ENCODE measurements around the gene DOK4.

Gene DOK4

DNA sequence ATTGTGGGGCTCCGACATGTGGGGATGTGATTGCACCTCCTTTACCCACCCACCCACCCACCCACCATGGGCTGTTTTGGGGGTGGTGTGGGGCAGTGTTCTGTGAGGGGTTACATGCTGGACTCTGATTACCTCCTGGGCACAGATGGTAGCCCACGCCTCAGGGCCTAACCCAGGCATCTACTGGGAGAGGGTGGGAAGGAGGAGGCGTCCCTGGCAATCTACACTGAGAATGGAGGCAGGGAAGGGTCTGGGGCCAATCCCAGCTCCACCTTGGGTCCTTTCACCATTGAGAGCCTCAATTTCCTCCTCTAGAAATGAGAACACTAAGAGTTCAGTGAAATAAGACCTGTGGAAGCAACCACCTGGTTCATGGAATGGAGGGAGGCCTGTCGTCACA lies 11.7 kb upstream of the DOK4 start:
- Histone ChIP-seq H3K27me3 (ENCODE audit: insufficient read depth, insufficient read length) (peaks cover 2% of the 10 kb centered on the region), H3K9ac (ENCODE audit: insufficient read length, low read depth) (no peak overlapping the region), H3K4me3 (ENCODE audit: insufficient read length, low read depth) (no peak overlapping the region), H3K9me3 (ENCODE audit: insufficient read depth, low read length) (no peaks in the 10 kb centered on the region), H3K4me1 (ENCODE audit: insufficient read depth, insufficient read length) (peaks cover 8% of the 10 kb centered on the region), H3K36me3 (ENCODE audit: insufficient read depth, insufficient read length, low read length) (no peaks in the 10 kb centered on the region)
- no peak for DNase-seq (ENCODE audit: low read depth, low spot score)
- TF ChIP-seq YY1 (IDR thresholded peaks at IDR 0.05; ENCODE audit: insufficient read depth, insufficient read length) (no peak), ZNF274 (IDR thresholded peaks at IDR 0.05; ENCODE audit: low read depth, low read length) (no peak), SUZ12 (IDR thresholded peaks at IDR 0.05; ENCODE audit: extremely low read depth, insufficient read depth, insufficient read length) (no peak)

DNA sequence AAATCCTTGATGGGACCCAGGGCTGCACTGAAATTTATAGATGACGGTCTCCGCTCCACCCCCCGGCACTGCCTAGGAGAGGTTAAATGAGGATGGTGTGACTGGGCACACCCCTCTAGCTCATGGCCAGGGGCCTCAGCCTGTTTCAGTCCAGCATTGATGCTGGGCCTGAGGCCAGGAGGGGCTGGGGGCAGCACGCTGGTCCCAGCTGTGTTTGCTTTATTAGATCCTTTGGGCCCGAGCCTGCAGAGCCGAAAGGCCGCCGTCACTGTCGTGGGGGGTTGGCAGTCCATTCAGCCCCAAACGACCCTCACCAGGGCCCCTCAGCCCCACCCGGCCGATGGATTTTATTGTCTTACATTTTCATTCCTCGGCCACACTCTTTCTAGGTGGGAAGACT lies 10.8 kb upstream of the DOK4 start:
- Histone ChIP-seq H3K9ac (ENCODE audit: insufficient read length, low read depth) (no peak overlapping the region), H3K4me3 (ENCODE audit: insufficient read length, low read depth) (no peak overlapping the region), H3K9me3 (ENCODE audit: insufficient read depth, low read length) (no peaks in the 10 kb centered on the region), H3K27me3 (ENCODE audit: insufficient read depth, insufficient read length) (peaks cover 2% of the 10 kb centered on the region), H3K36me3 (ENCODE audit: insufficient read depth, insufficient read length, low read length) (no peaks in the 10 kb centered on the region), H3K4me1 (ENCODE audit: insufficient read depth, insufficient read length) (peaks cover 5% of the 10 kb centered on the region)
- no peak for DNase-seq (ENCODE audit: low read depth, low spot score)
- TF ChIP-seq SUZ12 (IDR thresholded peaks at IDR 0.05; ENCODE audit: extremely low read depth, insufficient read depth, insufficient read length) (no peak), YY1 (IDR thresholded peaks at IDR 0.05; ENCODE audit: insufficient read depth, insufficient read length) (no peak), ZNF274 (IDR thresholded peaks at IDR 0.05; ENCODE audit: low read depth, low read length) (no peak)

GRCh38 chr16:57493767-57494166 lies 7.5 kb upstream of the DOK4 start:
- no peak for DNase-seq (ENCODE audit: low read depth, low spot score)
- H3K9ac ChIP-seq (ENCODE audit: insufficient read length, low read depth), result no peak overlapping the region
- TF ChIP-seq ZNF274 (IDR thresholded peaks at IDR 0.05; ENCODE audit: low read depth, low read length) (no peak), SUZ12 (IDR thresholded peaks at IDR 0.05; ENCODE audit: extremely low read depth, insufficient read depth, insufficient read length) (no peak), YY1 (IDR thresholded peaks at IDR 0.05; ENCODE audit: insufficient read depth, insufficient read length) (no peak)
- H3K9me3 ChIP-seq (ENCODE audit: insufficient read depth, low read length), result peaks cover 8% of the 10 kb centered on the region; the same call in 1 of the 2 replicates
- no peaks in the 10 kb centered on the region for H3K4me1 ChIP-seq (ENCODE audit: insufficient read depth, insufficient read length)
- peaks cover 2% of the 10 kb centered on the region for H3K27me3 ChIP-seq (ENCODE audit: insufficient read depth, insufficient read length)
- no peaks in the 10 kb centered on the region for H3K36me3 ChIP-seq (ENCODE audit: insufficient read depth, insufficient read length, low read length)
- H3K4me3 ChIP-seq (ENCODE audit: insufficient read length, low read depth), result no peak overlapping the region

- Histone ChIP-seq H3K36me3 (ENCODE audit: insufficient read depth, insufficient read length, low read length) (no peaks in the 10 kb centered on the region), H3K4me3 (ENCODE audit: insufficient read length, low read depth) (no peak overlapping the region), H3K4me1 (ENCODE audit: insufficient read depth, insufficient read length) (peaks cover 17% of the 10 kb centered on the region), H3K9ac (ENCODE audit: insufficient read length, low read depth) (no peak overlapping the region), H3K9me3 (ENCODE audit: insufficient read depth, low read length) (peaks cover 9% of the 10 kb centered on the region; the same call in 1 of the 2 replicates), H3K27me3 (ENCODE audit: insufficient read depth, insufficient read length) (peaks cover 20% of the 10 kb centered on the region)
- DNase-seq (ENCODE audit: low read depth, low spot score), result no peak
- no peak for TF ChIP-seq ZNF274 (IDR thresholded peaks at IDR 0.05; ENCODE audit: low read depth, low read length)
- TF ChIP-seq YY1 (IDR thresholded peaks at IDR 0.05; ENCODE audit: insufficient read depth, insufficient read length), result no peak
- TF ChIP-seq SUZ12 (IDR thresholded peaks at IDR 0.05; ENCODE audit: extremely low read depth, insufficient read depth, insufficient read length), result no peak
Observed at GRCh38 chr16:57489229-57489628, 2.9 kb upstream of the DOK4 start.

DNA sequence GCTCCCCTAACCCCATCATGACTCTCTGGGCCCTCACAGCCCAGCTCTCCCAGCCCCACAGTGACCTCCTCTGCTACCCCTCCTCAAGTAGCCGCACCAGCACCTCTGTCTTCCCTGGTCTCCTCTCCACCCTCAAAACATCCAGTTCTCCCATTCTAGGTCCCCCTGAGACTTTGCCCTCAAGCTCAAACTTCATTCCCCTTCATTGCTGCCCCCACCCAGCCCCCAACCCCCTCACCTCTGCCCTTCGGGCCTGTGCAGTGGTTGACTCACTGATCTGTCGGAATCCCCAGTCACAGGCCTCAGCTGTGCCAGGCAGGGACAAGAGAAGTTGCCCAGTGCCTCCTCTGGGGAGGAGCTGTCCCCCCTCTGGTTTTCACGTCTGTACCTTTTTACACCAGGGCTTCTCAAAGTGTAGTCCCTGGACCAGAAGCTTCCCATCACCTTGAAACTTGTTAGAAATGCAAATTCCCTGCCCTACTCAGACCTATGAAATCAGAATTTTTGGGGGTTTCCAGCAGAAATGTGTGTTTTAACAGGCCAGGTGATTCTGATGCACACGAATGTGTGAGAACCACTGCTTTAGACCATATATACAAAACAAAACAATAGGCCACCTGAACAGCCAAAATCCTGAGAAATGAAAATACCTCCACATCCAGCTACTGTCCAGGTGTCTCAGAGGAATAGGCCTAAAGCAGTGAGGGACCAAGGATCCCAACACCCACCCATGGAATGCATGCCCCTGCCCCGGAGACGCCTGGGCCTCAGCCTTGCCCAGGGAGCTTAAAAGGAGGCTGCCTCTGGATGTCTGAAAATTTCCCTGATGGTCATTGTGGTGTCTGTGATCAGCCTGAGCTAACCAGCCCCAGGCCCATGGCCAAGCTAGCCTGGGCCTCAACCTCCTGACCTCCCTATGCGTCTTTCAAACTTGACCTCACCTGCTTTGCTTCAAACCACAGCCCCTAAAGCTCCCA lies 853 bp upstream of the DOK4 start:
- peaks cover 9% of the 10 kb centered on the region; the same call in 1 of the 2 replicates for H3K9me3 ChIP-seq (ENCODE audit: insufficient read depth, low read length)
- H3K4me1 ChIP-seq (ENCODE audit: insufficient read depth, insufficient read length), result peaks cover 22% of the 10 kb centered on the region
- peaks cover 19% of the 10 kb centered on the region for H3K27me3 ChIP-seq (ENCODE audit: insufficient read depth, insufficient read length)
- no peak overlapping the region for H3K4me3 ChIP-seq (ENCODE audit: insufficient read length, low read depth)
- DNase-seq (ENCODE audit: low read depth, low spot score), result no peak
- H3K36me3 ChIP-seq (ENCODE audit: insufficient read depth, insufficient read length, low read length), result no peaks in the 10 kb centered on the region
- peak overlapping the region; percentile 38 for H3K9ac ChIP-seq (ENCODE audit: insufficient read length, low read depth)
- no peak for TF ChIP-seq ZNF274 (IDR thresholded peaks at IDR 0.05; ENCODE audit: low read depth, low read length)
- no peak for TF ChIP-seq SUZ12 (IDR thresholded peaks at IDR 0.05; ENCODE audit: extremely low read depth, insufficient read depth, insufficient read length)
- TF ChIP-seq YY1 (IDR thresholded peaks at IDR 0.05; ENCODE audit: insufficient read depth, insufficient read length), result no peak

GRCh38 chr16:57485091-57485915 lies 990 bp downstream of the DOK4 start:
- TF ChIP-seq ZNF274 (IDR thresholded peaks at IDR 0.05; ENCODE audit: low read depth, low read length) (no peak), SUZ12 (IDR thresholded peaks at IDR 0.05; ENCODE audit: extremely low read depth, insufficient read depth, insufficient read length) (no peak), YY1 (IDR thresholded peaks at IDR 0.05; ENCODE audit: insufficient read depth, insufficient read length) (no peak)
- Histone ChIP-seq H3K9me3 (ENCODE audit: insufficient read depth, low read length) (peaks cover 9% of the 10 kb centered on the region; the same call in 1 of the 2 replicates), H3K36me3 (ENCODE audit: insufficient read depth, insufficient read length, low read length) (no peaks in the 10 kb centered on the region), H3K27me3 (ENCODE audit: insufficient read depth, insufficient read length) (peaks cover 19% of the 10 kb centered on the region), H3K4me1 (ENCODE audit: insufficient read depth, insufficient read length) (peaks cover 22% of the 10 kb centered on the region), H3K9ac (ENCODE audit: insufficient read length, low read depth) (peak overlapping the region; percentile 86), H3K4me3 (ENCODE audit: insufficient read length, low read depth) (peak overlapping the region; percentile 89)
- no peak for DNase-seq (ENCODE audit: low read depth, low spot score)

Measured in NT2/D1 (cell line).